GM19023 (cell line): ENCODE data around the gene APOL2.
"Not testable (repeated sequence)": the region's sequence is repeated elsewhere in the genome, so short reads cannot be mapped to it uniquely, and the experiment has no call there.

ENCODE experiments used
- ATAC-seq: cut with Tn5 transposase; IDR thresholded peaks from one replicate; pipeline ENCODE4 v1.9.1; 2021; ENCODE audit warnings: mild to moderate bottlenecking, moderate library complexity; ENCODE audit not compliant: unreplicated experiment

Gene APOL2

DNA sequence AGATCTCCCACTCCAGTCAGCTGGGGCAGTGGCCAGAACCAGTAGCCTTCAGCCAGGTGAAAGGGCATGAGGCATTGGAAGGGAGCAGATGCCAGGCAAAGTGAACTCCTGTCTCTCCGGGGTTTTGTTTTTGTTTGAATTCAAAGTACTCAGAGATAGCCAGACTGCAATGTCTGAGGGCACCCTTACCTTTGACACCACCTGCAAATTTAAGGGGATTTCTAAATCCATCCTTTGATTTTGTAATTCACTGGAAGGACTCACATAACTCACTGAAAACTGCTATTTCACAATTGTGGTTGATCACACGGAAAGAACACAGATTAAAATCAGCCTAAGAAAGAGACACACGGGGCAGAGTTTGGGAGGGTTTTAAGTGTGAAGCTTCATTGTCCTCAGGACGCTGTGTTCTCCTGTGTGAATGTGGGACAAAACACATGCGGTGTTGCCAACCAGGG is 23.9 kb upstream of the APOL2 start:
- ATAC-seq: not testable (repeated sequence)

DNA sequence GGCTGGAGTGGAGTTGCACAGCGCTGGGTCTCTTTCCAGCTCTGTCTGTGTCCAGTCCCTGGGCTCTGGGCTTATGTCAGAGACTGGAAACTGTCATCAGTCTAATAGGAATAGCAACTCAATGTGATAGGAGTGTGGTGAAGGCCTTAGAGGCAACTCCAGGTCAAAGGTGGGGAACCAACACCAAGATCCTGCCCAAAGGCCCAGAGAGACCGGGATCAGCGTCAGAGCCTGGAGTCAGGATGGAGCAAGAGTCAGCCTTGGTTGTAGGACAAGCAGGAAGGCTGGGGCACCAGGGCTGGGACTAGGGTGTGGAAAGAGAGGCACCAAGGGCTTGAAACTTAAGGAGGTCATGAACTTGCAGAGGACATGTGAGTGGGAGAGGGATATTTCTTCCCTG is 23.0 kb upstream of the APOL2 start:
- ATAC-seq: not testable (repeated sequence)

DNA sequence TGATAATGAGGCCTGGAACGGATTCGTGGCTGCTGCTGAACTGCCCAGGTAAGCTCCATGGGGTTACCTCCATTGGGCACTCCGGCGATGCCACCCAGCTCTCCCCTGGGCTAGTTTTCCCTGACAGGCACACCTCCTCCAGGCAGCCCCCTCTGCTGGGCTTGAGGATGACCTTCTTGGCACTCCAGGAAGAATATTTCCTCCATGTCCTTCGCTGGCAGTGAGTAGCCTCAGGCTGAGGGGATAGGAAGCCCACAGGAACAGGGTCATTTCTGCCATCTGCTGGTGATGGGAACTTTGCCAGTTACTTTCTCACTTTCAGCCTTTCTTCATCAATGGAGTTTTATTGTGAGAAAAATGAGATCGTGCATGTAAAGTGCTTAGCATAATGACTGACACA is 22.3 kb upstream of the APOL2 start:
- ATAC-seq: not testable (repeated sequence)

DNA sequence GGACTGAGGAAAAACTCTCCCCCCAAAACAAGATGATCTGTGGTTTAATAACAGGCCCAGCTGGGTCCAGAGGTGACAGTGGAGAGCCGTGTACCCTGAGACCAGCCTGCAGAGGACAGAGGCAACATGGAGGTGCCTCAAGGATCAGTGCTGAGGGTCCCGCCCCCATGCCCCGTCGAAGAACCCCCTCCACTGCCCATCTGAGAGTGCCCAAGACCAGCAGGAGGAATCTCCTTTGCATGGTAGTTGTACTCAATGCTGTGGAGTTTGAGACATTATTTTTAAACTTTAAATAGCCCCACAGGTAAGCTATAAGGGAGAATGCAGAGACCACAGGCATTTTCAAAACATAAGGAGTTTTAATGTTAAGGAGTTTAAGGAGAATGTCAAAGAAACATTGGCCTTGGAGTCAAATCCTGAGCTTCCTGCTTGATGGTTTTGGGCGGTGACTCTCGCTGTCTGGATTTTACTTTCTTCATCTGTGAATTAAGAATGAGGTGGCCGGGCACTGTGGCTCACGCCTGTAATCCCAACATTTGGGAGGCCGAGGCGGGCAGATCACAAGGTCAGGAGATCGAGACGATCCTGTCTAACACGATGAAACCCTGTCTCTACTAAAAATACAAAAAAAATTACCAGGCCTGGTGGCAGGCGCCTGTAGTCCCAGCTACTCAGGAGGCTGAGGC is 20.4 kb upstream of the APOL2 start:
- ATAC-seq: no peak

DNA sequence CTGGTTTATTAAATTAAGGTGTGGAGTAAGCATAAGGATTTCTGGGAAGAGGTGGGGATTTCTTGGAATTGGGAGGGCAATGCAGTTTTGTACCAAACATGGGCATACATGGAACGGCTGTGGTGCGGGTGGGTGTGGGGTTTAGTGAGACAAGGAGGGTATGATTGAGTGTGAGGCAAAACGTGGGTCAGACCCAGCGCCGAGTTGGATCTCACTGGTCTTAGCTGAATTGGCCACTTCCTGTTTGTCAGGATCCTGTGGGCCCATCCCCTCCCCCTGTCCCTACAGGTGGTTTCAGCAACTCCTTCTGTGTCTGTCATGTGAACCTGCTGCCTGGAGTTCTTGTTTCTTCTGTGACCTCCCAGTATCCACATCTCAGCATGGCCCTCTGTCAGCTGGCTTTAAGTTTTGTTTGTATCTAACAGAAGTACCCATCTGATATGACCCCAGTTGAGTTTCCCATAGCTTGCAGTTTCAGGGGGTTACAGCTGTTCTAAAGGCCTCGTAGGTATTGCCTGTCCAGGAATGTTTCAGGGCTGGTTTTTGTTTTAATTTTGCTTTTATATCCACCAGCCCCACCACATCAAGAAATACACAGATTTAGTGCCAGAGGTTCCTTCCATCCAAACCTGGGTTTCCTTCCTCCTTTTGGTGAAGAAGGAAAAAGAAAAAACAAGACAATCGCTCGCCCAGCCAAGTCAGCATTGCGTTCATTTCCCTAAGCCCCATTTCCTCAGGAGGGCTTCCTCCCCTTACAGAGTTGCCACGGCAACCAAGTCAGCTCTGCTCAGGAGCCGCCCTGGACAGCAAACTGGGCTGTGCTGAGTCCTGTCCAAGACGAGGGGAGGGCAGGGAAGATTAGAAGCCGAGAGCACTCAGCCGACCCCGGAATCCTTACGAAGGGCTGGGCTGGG is 19.6 kb upstream of the APOL2 start:
- peak; percentile 62 for ATAC-seq

DNA sequence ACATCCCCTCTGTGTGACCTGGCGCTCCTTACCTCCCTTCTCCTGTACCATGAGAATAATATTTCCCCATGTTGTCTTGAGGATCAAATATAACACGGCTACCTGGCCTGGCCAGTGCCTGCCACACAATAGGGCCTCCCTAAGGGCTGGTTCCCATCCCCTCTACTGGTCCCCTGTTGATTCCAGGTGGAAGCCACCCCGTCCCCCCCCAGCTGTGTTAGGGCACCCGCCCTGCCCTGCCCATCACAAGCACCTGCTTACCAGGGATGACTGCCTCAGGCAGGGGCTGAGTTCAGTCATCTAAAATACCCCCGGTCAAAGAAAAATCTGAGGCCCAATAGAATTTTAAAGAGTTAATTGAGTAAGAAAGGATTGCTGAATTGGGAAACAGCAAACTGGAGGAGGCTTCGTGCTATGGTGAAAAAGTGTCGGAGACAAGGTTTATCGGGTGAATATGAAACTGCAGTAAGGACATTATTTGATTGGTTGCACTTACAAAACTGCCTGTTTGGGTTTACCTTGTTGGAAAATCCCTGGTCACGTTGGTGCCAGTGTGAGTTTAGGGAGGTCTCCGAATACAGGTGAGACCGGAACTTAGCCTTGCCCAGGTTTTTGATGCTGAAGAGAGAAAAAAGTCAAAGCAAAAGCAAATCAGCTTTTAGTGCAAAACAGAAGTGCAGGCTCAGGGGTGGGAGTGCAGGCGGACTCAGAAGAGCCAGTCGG is 18.8 kb upstream of the APOL2 start:
- no peak for ATAC-seq

DNA sequence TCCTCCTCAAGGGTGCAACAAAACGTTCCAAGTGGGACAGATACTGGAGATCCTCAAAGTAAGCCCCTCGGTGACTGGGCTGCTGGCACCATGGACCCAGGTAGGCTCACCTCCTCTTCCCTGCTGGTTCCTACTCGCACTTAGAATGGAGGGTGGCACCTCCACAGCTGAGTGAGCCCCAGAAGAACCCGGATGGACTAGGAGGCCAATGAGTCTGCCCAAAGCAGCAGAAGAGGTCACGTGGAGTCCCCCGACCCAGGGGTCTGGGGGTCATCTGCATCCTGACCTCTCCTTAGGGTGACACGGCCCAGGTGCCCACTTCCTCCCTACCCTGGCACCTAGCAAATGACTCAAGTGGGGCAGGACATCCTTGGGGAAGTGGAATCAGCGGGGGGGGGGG is 18.0 kb upstream of the APOL2 start:
- ATAC-seq: no peak

DNA sequence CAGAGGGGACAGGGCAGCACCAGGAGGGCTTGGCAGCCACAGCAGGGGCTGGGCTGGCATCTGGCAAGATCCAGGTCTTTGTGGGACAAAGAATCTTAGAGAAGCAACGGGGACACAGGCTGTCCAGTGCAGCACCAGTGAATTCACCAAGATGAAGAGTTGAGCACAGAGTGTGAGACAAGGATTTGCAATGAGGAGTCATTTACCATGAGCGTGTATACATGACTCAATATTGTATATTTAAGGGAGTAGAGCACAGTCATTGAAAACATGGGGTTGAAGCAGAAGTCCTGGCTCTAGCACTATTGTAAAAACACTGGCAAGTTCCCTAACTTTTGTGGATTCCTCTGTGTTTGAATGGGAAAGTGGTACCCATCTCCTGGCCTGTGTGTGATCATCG is 17.2 kb upstream of the APOL2 start:
- ATAC-seq: no peak

DNA sequence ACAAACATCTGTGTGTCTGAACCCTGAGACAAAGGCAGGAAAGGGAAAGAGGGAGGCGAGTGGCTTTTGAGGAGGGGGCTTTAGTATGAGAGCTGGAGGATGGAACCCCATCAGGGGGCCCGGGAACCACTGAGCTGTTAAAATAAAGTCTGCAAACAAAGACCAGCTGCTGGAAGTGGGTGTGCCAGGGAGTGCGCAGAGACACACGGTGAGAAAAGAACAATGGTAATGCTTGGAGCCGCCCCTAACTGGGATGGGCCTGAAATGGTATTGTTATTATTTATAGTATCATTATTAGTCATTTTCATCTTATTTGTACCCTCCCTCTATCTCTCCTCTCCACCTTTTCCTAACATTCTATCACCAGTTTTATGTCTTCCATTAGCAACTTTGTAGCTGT is 16.2 kb upstream of the APOL2 start:
- ATAC-seq: not testable (repeated sequence)

DNA sequence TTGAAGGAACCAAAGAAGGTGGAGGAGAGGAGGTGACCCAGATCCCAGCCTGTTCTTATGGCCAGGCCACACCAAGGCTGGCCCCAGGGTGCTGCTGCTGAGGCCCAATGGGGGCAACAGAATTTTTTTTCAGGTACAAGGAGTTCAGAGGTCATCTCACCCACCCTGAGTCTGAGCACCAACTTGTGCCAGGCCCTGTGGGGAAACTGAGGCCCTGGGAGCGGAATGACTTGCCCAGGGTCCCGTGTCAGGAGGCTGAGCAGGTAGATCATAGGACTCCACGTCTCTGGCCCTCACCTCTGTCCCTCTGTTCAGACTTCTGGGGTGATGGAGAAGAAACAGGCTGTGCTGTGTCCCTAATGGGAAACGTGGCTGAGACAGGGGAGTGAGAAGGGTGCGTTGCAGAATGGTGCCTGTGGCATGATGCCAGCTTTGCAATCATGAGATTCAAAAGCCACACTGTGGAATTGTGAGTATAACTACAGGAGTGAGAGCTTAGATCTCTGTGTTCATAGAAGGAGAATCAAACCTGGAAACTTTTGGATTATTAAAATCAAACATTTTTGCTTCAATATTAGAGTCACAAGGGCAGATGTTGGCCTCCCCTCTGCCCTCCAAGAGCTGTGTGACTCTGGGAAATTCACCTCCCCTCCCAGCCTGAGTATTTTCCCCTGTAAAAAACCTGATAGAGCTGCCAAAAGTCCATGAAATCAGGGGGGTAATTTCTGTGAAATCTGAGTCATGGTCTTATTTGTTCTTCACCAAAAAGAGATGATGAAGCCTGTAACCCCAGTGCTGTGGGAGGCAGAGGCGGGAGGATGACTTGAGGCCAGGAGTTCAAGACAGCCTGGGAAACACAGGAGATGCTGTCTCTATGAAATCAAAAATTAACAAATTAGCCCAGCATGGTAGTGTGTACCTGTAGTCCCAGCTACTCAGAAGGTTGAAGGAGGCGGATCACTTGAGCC is 14.5 kb upstream of the APOL2 start:
- ATAC-seq: peak; percentile 15

DNA sequence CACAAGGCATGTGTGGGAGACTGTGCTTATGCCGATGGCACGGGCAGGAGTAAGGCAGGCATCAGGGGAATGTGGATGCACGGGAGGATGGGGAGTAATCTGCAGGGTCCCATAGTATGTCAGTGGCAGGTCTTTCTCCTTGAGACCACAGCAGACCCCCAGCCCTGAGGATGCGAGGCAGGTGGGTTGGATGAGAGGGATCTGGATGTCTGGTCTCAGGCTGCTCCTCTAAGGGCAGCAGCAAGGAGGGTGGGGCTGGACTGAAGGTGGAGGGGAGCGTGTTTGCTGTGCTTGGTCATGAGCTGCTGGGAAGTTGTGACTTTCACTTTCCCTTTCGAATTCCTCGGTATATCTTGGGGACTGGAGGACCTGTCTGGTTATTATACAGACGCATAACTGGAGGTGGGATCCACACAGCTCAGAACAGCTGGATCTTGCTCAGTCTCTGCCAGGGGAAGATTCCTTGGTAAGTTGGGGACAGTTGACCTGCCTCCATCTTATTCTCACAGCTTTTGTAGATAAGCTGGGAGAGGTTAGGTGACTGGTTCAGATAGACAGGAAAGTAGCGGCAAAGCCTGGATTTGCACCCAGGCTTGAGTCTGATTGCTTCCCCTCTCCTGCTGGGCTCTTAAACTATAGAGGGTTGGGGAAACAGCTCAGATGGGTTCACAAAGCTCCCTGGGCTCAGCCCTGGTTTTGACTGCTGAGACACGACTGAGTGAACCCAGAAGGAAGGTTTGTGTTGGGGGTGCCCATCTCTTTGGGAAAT is 13.6 kb upstream of the APOL2 start, which contains the start of gene APOL1:
Gene APOL1, plus strand, starts transcription at position 380 of the 769 bp plus-strand sequence. CDS start 1,823 bp downstream, outside the sequence.
- ATAC-seq: peak; percentile 64

DNA sequence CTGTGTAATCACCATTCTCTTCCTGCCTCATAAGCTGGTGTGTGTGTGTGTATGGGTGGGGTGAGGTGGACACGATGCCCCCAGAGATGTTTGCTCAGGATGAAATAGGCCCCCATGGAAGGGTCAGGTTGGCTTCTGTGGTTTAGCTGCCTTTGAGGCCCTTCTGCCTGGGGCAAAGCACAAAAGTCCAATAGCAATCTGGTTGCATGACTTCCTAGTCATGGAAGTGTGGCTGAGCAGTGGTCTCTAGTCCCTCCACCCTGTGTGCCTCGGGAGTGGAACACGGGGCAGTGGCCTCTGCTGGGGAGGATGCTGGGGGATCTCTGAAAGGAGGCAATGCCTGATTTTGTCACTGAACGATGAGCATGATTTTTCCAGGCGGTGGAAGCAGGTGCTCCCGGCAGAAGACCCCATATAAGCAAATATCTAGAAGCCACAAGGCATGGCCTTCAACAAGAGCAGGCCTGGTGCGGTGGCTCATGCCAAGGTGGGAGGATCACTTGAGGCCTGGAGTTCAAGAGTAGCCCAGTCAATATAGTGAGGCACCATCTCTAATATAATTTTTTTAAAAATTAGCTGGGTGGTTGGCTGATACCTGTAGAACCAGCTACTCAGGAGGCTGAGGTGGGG is 12.8 kb upstream of the APOL2 start:
- ATAC-seq: not testable (repeated sequence)

DNA sequence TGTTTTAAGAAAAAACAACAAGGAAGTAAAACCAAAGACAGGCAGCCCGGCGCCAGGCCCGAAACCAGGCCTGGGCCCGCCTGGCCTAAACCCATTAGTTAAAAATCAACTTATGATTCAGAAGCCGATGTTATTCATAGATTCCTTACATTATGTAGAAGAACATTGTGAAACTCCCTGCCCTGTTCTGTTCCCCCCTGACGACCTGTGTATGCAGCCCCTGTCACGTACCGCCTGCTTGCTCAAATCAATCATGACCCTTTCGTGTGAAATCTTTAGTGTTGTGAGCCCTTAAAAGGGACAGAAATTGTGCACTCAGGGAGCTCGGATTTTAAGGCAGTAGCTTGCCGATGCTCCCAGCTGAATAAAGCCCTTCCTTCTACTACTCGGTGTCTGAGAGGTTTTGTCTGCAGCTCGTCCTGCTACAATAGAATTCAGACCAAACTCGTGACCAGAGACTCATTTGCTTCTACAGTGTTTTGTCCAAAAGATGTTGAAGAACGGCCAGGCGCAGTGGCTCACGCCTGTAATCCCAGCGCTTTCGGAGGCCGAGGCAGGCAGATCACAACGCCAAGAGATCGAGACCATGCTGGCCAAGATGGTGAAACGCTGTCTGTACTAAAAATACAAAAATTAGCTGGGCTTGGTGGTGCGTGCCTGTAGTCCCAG is 11.1 kb upstream of the APOL2 start:
- ATAC-seq: not testable (repeated sequence)

DNA sequence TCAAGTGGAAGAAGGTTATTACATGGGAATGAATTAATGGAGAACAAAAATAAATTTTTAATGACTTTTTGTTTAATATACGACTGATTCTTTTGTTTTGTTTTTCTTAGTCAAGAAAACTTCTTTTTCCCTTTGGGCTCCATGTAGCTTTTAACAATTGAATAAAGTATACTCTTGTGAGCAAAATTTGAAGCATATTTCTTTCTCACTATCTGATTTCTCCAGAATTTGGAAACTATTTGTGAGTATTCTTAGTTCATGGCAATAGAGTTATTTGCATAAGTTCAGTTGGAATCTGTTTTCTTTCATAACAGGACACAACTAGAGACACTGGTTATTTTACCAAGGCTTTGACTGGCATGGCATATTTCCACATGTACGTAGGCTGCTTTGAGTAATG is 9.8 kb upstream of the APOL2 start:
- no peak for ATAC-seq

DNA sequence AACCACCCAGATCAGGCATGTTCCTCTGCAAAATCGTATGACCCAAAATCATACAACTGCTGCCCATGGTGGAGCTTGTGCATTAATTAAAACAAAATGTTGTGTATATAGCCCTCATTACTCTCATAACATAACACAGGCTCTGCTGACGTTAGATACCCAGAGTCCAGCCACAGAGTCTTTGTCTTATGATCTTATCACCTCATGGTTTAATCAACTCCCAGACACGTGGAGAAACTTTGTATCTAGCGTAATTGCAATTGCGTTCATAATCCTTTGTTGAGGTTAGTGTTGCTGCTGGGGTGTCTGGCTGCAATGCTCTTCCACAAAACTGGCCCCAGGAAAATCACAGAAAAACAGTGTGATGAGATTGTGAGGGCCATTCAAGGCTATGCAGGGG is 8.6 kb upstream of the APOL2 start:
- ATAC-seq: no peak

DNA sequence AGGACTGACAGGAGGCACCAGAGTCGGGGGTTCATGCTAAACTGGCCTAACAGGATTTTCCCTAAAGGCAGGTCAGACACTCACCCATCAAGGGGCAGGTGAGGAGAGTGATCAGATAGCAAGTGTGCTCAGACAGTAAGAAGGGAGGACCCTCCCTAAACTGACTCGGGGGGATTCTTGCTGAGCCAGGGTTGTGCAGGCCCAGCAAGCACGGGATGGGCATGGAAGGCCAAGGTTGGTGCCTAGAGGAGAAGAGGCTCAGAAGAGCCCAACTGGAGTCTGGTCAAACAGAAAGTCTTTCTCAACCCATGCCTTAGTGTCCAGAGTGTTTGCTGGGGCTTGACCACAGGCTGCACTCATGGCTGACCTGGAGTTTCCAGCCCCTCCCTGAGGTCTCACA is 7.4 kb upstream of the APOL2 start:
- no peak for ATAC-seq

DNA sequence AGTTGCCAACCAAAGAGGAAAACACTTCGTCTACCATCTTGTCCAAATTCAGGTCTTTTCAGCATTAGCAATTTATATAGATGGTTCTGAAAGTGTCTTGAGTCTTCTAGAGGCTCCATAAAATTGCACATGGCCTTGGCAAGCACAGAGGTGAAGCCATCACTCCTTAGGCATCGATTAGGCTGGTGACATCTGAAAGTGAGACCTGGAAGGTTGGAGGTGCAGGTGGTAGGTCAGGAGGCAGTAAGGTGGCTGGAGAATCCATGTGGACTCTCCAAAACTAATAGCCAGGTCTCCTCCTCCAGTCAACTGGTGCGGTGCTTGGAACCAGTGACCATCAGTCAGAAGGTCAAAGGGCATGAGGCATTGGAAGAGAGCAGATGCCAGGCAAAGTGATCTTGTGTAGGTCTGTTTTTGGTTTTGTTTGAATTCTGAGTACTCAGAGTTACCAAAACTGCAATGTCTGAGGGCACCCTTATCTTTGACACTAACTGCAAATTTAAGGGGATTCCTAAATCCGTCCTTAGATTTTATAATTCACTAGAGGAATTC is 6.6 kb upstream of the APOL2 start:
- no peak for ATAC-seq
